HCT116 (cell line): Measurements from ENCODE around the gene GFPT2. TPM values are rescaled to one million over a fixed set of nuclear protein-coding genes. Genes with fewer than 3 reads are reported as not detected.

Source experiments
- ATAC-seq: fragments of 200-7000 bp; cut with Tn5 transposase; 2 replicates; pipeline ENCODE4 v1.9.1; 2020; ENCODE audit warnings: mild to moderate bottlenecking, moderate library complexity
- BruUV-seq: library from RNA; stranded (reverse); fragments of 400-500 nt; replicated peaks from 2 replicates; lab custom pipeline; 2021; lab: Mats Ljungman, UMichigan
- CTCF ChIA-PET: fragments of 300-600 bp; sonication (Branson Sonifier 250); formaldehyde crosslinking; loops from one replicate; lab custom pipeline; 2021; ENCODE audit warnings: antibody characterized with exemption; lab: Charles Lee
- POLR2A ChIA-PET: fragments of 300-600, 350-600 bp; sonication (Branson Sonifier 250); formaldehyde crosslinking; loops from one replicate; lab custom pipeline; 2021; ENCODE audit warnings: antibody characterized with exemption; lab: Charles Lee
- RAD21 ChIA-PET, 2 experiments: fragments of 300-600 bp; sonication (Branson Sonifier 250); formaldehyde crosslinking; loops; one replicate each; lab custom pipeline; 2023; ENCODE audit warnings: low total read pairs in 2 of 2; ENCODE audit not compliant: uncharacterized antibody in 2 of 2, unreplicated experiment in 2 of 2, low non-redundant PET in 1 of 2; lab: Charles Lee
- DNase-seq: peaks from one replicate; pipeline ENCODE4 v3.0.0-alpha.2; 2010; ENCODE audit warnings: low read depth, low spot score
- H2AFZ ChIP-seq: fragments of 200-600 bp; shearing (Covaris generic), sonication (generic); 2 replicates; pipeline ENCODE4 v1.6.1; 2017; ENCODE audit warnings: low read depth, mixed run types, mixed read lengths, antibody characterized with exemption, low read length; ENCODE audit not compliant: poor library complexity, severe bottlenecking
- H3K27ac ChIP-seq: 2 replicates; pipeline ENCODE4 v1.5.1; 2012; ENCODE audit warnings: low read depth, low read length
- H3K27me3 ChIP-seq: fragments of 200-600 bp; sonication (generic); 2 replicates; pipeline ENCODE4 v1.6.1; 2016; ENCODE audit warnings: mixed run types, low read length, mixed read lengths; ENCODE audit not compliant: insufficient read depth
- H3K36me3 ChIP-seq, 2 experiments: fragments of 200-500 bp in 1 of 2; fragments of 200-600 bp in 1 of 2; sonication (Bioruptor generic) in 1 of 2; sonication (generic) in 1 of 2; 2 replicates each; pipeline versions ENCODE4 v1.5.1 to v1.6.1; 2014 to 2016; ENCODE audit warnings: low read length in 2 of 2, inconsistent platforms in 1 of 2, mixed read lengths in 1 of 2, mixed run types in 1 of 2; ENCODE audit not compliant: insufficient read depth in 2 of 2, control insufficient read depth in 1 of 2
- H3K4me1 ChIP-seq, 2 experiments: fragments of 200-600 bp in 1 of 2; sonication (generic) in 1 of 2; 2 replicates each; pipeline versions ENCODE4 v1.5.1 to v1.6.1; 2012 to 2017; ENCODE audit warnings: low read length in 2 of 2, inconsistent platforms in 1 of 2, mild to moderate bottlenecking in 1 of 2, mixed read lengths in 1 of 2, mixed run types in 1 of 2, moderate library complexity in 1 of 2; ENCODE audit not compliant: insufficient read depth in 2 of 2, control insufficient read depth in 1 of 2
- H3K4me2 ChIP-seq: fragments of 200-600 bp; sonication (generic); 2 replicates; pipeline ENCODE4 v1.6.1; 2017; ENCODE audit warnings: mixed run types, low read length, mixed read lengths
- H3K4me3 ChIP-seq, 2 experiments: fragments of 200-600 bp in 1 of 2; sonication (generic) in 1 of 2; replicated peaks in 1 of 2; 2 replicates each; pipeline ENCODE4 v1.5.1; 2011 to 2016; ENCODE audit warnings: low read length in 2 of 2, control low read depth in 1 of 2, low read depth in 1 of 2, mild to moderate bottlenecking in 1 of 2, mixed read lengths in 1 of 2, mixed run types in 1 of 2
- H3K79me2 ChIP-seq: fragments of 200-600 bp; sonication (generic); 2 replicates; pipeline ENCODE4 v1.6.1; 2017; ENCODE audit warnings: mild to moderate bottlenecking, mixed run types, low read length, moderate library complexity, mixed read lengths; ENCODE audit not compliant: insufficient read depth
- H3K9ac ChIP-seq: fragments of 200-600 bp; sonication (generic); 2 replicates; pipeline ENCODE4 v1.6.1; 2016; ENCODE audit warnings: low read length, mixed read lengths
- H3K9me2 ChIP-seq: fragments of 200-600 bp; sonication (generic), shearing (Covaris generic); 2 replicates; pipeline ENCODE4 v1.6.1; 2017; ENCODE audit warnings: mixed run types, mild to moderate bottlenecking, moderate library complexity; ENCODE audit not compliant: insufficient read depth
- H3K9me3 ChIP-seq, 2 experiments: fragments of 200-500 bp in 1 of 2; fragments of 200-600 bp in 1 of 2; sonication (Bioruptor generic) in 1 of 2; sonication (generic) in 1 of 2; 2 replicates each; pipeline ENCODE4 v1.6.1; 2014 to 2017; ENCODE audit warnings: low read length in 2 of 2, mixed read lengths in 2 of 2, inconsistent platforms in 1 of 2, low read depth in 1 of 2, mild to moderate bottlenecking in 1 of 2, mixed run types in 1 of 2, moderate library complexity in 1 of 2; ENCODE audit not compliant: control insufficient read depth in 1 of 2, insufficient read depth in 1 of 2
- H4K20me1 ChIP-seq: fragments of 200-600 bp; sonication (generic), shearing (Covaris generic); 2 replicates; pipeline ENCODE4 v1.6.1; 2017; ENCODE audit warnings: mixed run types, mild to moderate bottlenecking, moderate library complexity; ENCODE audit not compliant: insufficient read depth
- CBX3 ChIP-seq: IDR thresholded peaks from 2 replicates; pipeline ENCODE4 v1.6.1; 2012; ENCODE audit warnings: low read depth
- CEBPB ChIP-seq: IDR thresholded peaks from 2 replicates; pipeline ENCODE4 v1.6.1; 2012; ENCODE audit warnings: low read depth
- ELF1 ChIP-seq: IDR thresholded peaks from 2 replicates; pipeline ENCODE4 v1.6.1; 2012; ENCODE audit warnings: low read depth, borderline replicate concordance
- EZH2 ChIP-seq: fragments of 200-600 bp; sonication (generic); IDR thresholded peaks from 2 replicates; pipeline ENCODE4 v1.6.1; 2017; ENCODE audit warnings: antibody characterized with exemption, mixed run types
- EZH2phosphoT487 ChIP-seq: fragments of 200-600 bp; IDR thresholded peaks from 2 replicates; pipeline ENCODE4 v1.6.1; 2018; ENCODE audit warnings: antibody characterized with exemption, borderline replicate concordance
- POLR2AphosphoS5 ChIP-seq: IDR thresholded peaks from 2 replicates; pipeline ENCODE4 v1.6.1; 2011; ENCODE audit warnings: mild to moderate bottlenecking, low read depth, low read length, moderate library complexity
- RAD21 ChIP-seq: IDR thresholded peaks from 2 replicates; pipeline ENCODE4 v1.6.1; 2012; ENCODE audit warnings: low read depth, mild to moderate bottlenecking
- SIN3A ChIP-seq: IDR thresholded peaks from 2 replicates; pipeline ENCODE4 v1.6.1; 2012; ENCODE audit warnings: low read depth
- SP1 ChIP-seq: IDR thresholded peaks from 2 replicates; pipeline ENCODE4 v1.6.1; 2012; ENCODE audit warnings: low read depth
- SRF ChIP-seq: IDR thresholded peaks from 2 replicates; pipeline ENCODE4 v1.6.1; 2012; ENCODE audit warnings: low read depth
- YY1 ChIP-seq: IDR thresholded peaks from 2 replicates; pipeline ENCODE4 v1.6.1; 2011; ENCODE audit warnings: low read length, low read depth, moderate library complexity, mild to moderate bottlenecking; ENCODE audit not compliant: insufficient replicate concordance; ENCODE audit errors: extremely low read depth
- ZNF274 ChIP-seq: fragments of 200-500 bp; sonication (Bioruptor generic); IDR thresholded peaks from 2 replicates; pipeline ENCODE4 v1.6.1; 2014; ENCODE audit warnings: mild to moderate bottlenecking, low read depth, low read length, inconsistent platforms
- intact Hi-C: fragments of 100-400 bp; cut with micrococcal nuclease; formaldehyde crosslinking; loops from 2 replicates; pipeline ENCODE4 v1.10.0; 2022
- total RNA-seq: library from RNA; stranded (reverse); gene quantifications from one replicate; pipeline ENCODE4 v1.2.1, GENCODE V29; 2021; ENCODE audit not compliant: unreplicated experiment
- TF ChIP-seq, protein P1 (sequence below): IDR thresholded peaks from 2 replicates; pipeline ENCODE4 v1.6.1; 2012
- TF ChIP-seq, protein P2 (sequence below): IDR thresholded peaks from 2 replicates; pipeline ENCODE4 v1.6.1; 2012; ENCODE audit warnings: low read depth
- TF ChIP-seq, protein P3 (sequence below): IDR thresholded peaks from 2 replicates; pipeline ENCODE4 v1.6.1; 2012

GFPT2 gene
- total RNA-seq, 1 experiment from 2014 or later = 16.1 TPM

DNA sequence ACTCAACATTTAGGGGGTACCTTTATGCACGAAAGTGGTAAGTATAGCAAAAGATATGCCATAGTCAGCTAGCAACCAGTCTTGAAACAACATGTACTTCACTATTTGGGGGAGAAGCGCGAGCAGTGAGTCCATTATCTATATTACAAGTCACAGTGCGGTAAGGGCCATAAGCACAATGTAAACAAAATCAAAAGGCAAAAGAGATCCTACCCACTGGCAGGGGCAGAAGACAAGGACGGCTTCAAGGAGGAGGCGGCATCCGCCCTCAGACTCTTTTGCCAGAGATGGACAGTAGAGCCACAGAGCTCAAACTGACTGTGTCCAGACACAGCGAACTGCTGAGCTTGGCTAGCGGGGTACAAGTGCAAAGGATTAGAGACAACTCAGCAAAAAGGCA lies 70.9 kb downstream of the GFPT2 start (continued):
- TF ChIP-seq EZH2 (no peak), SIN3A (no peak), YY1 (no peak), EZH2phosphoT487 (no peak), POLR2AphosphoS5 (no peak)

- Histone ChIP-seq H3K9me3 (peaks cover 0 to 3% of the 10 kb centered on the region in 2 experiments; a peak in 1 of 4 replicates), H4K20me1 (no peaks in the 10 kb centered on the region), H3K4me1 (peaks cover 0 to 4% of the 10 kb centered on the region in 2 experiments; a peak in 1 of 4 replicates), H3K9me2 (no peaks in the 10 kb centered on the region), H3K27me3 (no peaks in the 10 kb centered on the region), H3K36me3 (peaks cover 2 to 44% of the 10 kb centered on the region in 2 experiments; a peak in 2 of 4 replicates), H2AFZ (no peak overlapping the region), H3K4me3 (no peak overlapping the region), H3K4me2 (no peak overlapping the region), H3K79me2 (peaks cover 33% of the 10 kb centered on the region), H3K9ac (no peak overlapping the region), H3K27ac (no peak overlapping the region)
- TF ChIP-seq SIN3A (no peak), CBX3 (no peak), EZH2phosphoT487 (no peak), SP1 (no peak), CEBPB (no peak), POLR2AphosphoS5 (no peak), ZNF274 (no peak), ELF1 (no peak), EZH2 (no peak), RAD21 (no peak), SRF (no peak)
- TF ChIP-seq, protein P1, sequence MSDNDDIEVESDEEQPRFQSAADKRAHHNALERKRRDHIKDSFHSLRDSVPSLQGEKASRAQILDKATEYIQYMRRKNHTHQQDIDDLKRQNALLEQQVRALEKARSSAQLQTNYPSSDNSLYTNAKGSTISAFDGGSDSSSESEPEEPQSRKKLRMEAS = no peak
- TF ChIP-seq, protein P2, sequence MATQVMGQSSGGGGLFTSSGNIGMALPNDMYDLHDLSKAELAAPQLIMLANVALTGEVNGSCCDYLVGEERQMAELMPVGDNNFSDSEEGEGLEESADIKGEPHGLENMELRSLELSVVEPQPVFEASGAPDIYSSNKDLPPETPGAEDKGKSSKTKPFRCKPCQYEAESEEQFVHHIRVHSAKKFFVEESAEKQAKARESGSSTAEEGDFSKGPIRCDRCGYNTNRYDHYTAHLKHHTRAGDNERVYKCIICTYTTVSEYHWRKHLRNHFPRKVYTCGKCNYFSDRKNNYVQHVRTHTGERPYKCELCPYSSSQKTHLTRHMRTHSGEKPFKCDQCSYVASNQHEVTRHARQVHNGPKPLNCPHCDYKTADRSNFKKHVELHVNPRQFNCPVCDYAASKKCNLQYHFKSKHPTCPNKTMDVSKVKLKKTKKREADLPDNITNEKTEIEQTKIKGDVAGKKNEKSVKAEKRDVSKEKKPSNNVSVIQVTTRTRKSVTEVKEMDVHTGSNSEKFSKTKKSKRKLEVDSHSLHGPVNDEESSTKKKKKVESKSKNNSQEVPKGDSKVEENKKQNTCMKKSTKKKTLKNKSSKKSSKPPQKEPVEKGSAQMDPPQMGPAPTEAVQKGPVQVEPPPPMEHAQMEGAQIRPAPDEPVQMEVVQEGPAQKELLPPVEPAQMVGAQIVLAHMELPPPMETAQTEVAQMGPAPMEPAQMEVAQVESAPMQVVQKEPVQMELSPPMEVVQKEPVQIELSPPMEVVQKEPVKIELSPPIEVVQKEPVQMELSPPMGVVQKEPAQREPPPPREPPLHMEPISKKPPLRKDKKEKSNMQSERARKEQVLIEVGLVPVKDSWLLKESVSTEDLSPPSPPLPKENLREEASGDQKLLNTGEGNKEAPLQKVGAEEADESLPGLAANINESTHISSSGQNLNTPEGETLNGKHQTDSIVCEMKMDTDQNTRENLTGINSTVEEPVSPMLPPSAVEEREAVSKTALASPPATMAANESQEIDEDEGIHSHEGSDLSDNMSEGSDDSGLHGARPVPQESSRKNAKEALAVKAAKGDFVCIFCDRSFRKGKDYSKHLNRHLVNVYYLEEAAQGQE = no peak
- TF ChIP-seq, protein P3, sequence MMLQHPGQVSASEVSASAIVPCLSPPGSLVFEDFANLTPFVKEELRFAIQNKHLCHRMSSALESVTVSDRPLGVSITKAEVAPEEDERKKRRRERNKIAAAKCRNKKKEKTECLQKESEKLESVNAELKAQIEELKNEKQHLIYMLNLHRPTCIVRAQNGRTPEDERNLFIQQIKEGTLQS = no peak
- ChIA-PET CTCF (no interaction called here), POLR2A (no interaction called here), RAD21 (no interaction called here)
- DNase-seq (no peak), ATAC-seq (no peak)
- intact Hi-C loops = no loop called here
- no TSS peak for BruUV-seq
Observed at GRCh38 chr5:180281706-180282105, 71.4 kb downstream of the GFPT2 start.
